ENCODE measurements around the gene IWS1.

DNA sequence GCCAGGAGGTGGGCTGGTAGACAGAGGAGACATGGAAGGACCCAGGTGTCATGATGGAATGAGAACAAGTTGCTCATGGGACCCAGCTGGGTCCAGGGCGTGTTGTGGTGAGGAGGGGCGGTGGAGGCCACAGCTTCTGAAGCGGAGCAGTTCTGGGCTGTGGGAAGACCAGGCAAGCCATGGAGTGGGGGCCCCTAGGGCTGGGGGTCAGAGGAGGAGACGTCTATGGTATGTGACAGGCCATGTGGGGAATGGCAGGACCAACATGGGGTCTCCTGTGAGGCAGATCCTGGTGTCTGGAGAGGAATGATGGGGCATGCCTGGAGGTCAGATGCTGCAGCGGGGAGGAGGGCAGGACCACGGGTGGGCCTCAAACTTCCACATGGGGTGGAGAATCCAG, 26.0 kb upstream of the IWS1 start:
- TF ChIP-seq, protein P1, sequence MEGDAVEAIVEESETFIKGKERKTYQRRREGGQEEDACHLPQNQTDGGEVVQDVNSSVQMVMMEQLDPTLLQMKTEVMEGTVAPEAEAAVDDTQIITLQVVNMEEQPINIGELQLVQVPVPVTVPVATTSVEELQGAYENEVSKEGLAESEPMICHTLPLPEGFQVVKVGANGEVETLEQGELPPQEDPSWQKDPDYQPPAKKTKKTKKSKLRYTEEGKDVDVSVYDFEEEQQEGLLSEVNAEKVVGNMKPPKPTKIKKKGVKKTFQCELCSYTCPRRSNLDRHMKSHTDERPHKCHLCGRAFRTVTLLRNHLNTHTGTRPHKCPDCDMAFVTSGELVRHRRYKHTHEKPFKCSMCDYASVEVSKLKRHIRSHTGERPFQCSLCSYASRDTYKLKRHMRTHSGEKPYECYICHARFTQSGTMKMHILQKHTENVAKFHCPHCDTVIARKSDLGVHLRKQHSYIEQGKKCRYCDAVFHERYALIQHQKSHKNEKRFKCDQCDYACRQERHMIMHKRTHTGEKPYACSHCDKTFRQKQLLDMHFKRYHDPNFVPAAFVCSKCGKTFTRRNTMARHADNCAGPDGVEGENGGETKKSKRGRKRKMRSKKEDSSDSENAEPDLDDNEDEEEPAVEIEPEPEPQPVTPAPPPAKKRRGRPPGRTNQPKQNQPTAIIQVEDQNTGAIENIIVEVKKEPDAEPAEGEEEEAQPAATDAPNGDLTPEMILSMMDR (IDR thresholded peaks at IDR 0.05; ENCODE audit: low read length): no peak
- no peak for TF ChIP-seq EZH2 (optimal IDR thresholded peaks at IDR 0.05; ENCODE audit: low read depth, low read length)
- no peak for TF ChIP-seq EZH2phosphoT487 (IDR thresholded peaks at IDR 0.05; ENCODE audit: low read length)
